Breast epithelium (tissue), 4 donors: ENCODE results near the gene NEK11. TPM values are rescaled to one million over a fixed set of nuclear protein-coding genes. Genes with fewer than 3 reads are reported as not detected.

ENCODE experiments used
- DNase-seq, 2 donors: peaks; one replicate each; pipeline ENCODE4 v3.0.0-alpha.2; 2019; ENCODE audit warnings: low spot score in 2 of 2
- H3K27ac ChIP-seq, 2 donors: fragments of 200-600 bp; sonication (generic) in 1 of 2; one replicate each; pipeline ENCODE4 v1.5.1; 2016 to 2019; ENCODE audit warnings: mild to moderate bottlenecking in 1 of 2
- H3K27me3 ChIP-seq, 2 donors: fragments of 200-600 bp; sonication (generic) in 1 of 2; one replicate each; pipeline versions ENCODE4 v1.5.1 to v1.6.0; 2017 to 2019; ENCODE audit warnings: control low read depth in 1 of 2, mild to moderate bottlenecking in 1 of 2
- H3K36me3 ChIP-seq: fragments of 200-600 bp; one replicate; pipeline ENCODE4 v1.5.1; 2019
- H3K4me1 ChIP-seq, 2 donors: fragments of 200-600 bp; sonication (generic); one replicate each; pipeline ENCODE4 v1.5.1; 2016 to 2019; ENCODE audit warnings: control low read depth in 1 of 2
- H3K4me3 ChIP-seq, 3 donors: fragments of 200-600 bp; sonication (generic); 1 replicate in 2 of 3; 2 replicates in 1 of 3; pipeline ENCODE4 v1.5.1; 2016 to 2019; ENCODE audit warnings: mild to moderate bottlenecking in 3 of 3, moderate library complexity in 2 of 3
- H3K9me3 ChIP-seq, 2 donors: fragments of 200-600 bp; sonication (generic) in 1 of 2; one replicate each; pipeline ENCODE4 v1.5.1; 2016 to 2019; ENCODE audit warnings: control low read depth in 1 of 2
- POLR2A ChIP-seq: fragments of 450-650 bp; IDR thresholded peaks from one replicate; pipeline ENCODE4 v1.6.1; 2016; ENCODE audit warnings: antibody characterized with exemption, mild to moderate bottlenecking, moderate library complexity
- POLR2AphosphoS5 ChIP-seq, 3 donors: sonication (generic); formaldehyde crosslinking; IDR thresholded peaks; one replicate each; pipeline ENCODE4 v1.6.1; 2017; ENCODE audit warnings: antibody characterized with exemption in 3 of 3
- intact Hi-C: fragments of 100-400 bp; cut with DNase I; formaldehyde crosslinking; loops from one replicate; pipeline ENCODE4 v1.15.1; 2023; ENCODE audit warnings: low total_unique reads
- total RNA-seq, 3 donors: library from RNA; depleted of rRNA; stranded (reverse); fragments of >200 nt; gene quantifications; one replicate each; pipeline ENCODE4 v1.1.0, GENCODE V29; 2016
- TF ChIP-seq, protein P1 (sequence below), 3 donors: fragments of 450-650 bp; IDR thresholded peaks; one replicate each; pipeline ENCODE4 v1.5.1; 2016 to 2017; ENCODE audit warnings: antibody characterized with exemption in 3 of 3, mild to moderate bottlenecking in 3 of 3, moderate library complexity in 3 of 3

Gene NEK11
- total RNA-seq, 3 donors from 2014 or later, result 7.4 to 18.3 (median 16.4) TPM

DNA sequence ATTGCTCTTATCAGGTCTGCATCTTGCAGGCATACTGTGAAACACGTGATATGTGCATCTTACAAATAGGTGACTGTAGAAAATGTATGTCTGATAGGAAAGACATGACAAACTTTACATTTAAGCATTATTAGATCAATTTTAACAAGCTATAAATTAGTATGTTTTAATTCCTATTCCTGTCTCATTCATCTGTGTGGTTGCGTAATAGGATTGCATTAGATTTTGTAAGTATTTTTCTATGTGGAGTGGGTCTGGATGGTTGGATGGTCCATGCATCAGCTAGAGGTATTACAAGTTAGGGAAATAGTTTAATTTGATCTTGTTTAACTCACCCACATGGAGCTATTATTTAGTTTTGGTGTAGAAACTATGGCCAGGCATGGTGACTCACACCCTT lies 18.9 kb upstream of the NEK11 start:
- no peak for DNase-seq
- Histone ChIP-seq H3K36me3 (no peaks in the 10 kb centered on the region), H3K9me3 (no peaks in the 10 kb centered on the region), H3K27ac (no peak overlapping the region), H3K4me1 (no peaks in the 10 kb centered on the region), H3K27me3 (no peaks in the 10 kb centered on the region), H3K4me3 (no peak overlapping the region)
- intact Hi-C loops, result no loop called here
- TF ChIP-seq POLR2A (no peak), POLR2AphosphoS5 (IDR thresholded peaks at IDR 0.05) (no peak)
- TF ChIP-seq, protein P1, sequence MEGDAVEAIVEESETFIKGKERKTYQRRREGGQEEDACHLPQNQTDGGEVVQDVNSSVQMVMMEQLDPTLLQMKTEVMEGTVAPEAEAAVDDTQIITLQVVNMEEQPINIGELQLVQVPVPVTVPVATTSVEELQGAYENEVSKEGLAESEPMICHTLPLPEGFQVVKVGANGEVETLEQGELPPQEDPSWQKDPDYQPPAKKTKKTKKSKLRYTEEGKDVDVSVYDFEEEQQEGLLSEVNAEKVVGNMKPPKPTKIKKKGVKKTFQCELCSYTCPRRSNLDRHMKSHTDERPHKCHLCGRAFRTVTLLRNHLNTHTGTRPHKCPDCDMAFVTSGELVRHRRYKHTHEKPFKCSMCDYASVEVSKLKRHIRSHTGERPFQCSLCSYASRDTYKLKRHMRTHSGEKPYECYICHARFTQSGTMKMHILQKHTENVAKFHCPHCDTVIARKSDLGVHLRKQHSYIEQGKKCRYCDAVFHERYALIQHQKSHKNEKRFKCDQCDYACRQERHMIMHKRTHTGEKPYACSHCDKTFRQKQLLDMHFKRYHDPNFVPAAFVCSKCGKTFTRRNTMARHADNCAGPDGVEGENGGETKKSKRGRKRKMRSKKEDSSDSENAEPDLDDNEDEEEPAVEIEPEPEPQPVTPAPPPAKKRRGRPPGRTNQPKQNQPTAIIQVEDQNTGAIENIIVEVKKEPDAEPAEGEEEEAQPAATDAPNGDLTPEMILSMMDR (IDR thresholded peaks at IDR 0.05), result no peak

DNA sequence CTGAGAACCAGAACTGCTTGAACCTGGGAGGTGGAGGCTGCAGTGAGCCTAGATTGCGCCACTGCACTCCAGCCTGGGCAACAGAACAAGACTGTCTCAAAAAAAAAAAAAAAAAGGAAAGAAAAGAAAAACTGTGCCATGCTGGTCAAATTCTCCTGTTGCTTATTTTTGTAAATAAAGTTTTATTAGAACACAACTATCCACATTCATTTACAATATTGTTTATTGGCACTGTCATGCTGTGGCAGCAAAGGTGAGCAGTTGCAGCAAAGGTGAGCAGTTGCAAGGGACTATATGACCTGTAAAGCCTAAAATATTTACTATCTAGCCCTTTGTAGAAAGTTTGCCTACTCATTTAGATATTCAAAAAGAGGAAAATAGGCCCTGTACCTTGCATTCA lies 18.4 kb upstream of the NEK11 start:
- Histone ChIP-seq H3K4me3 (no peak overlapping the region), H3K27ac (no peak overlapping the region), H3K36me3 (no peaks in the 10 kb centered on the region), H3K27me3 (no peaks in the 10 kb centered on the region), H3K4me1 (no peaks in the 10 kb centered on the region), H3K9me3 (no peaks in the 10 kb centered on the region)
- no peak for DNase-seq
- intact Hi-C loops, result no loop called here
- TF ChIP-seq, protein P1 (IDR thresholded peaks at IDR 0.05), result no peak
- TF ChIP-seq POLR2AphosphoS5 (IDR thresholded peaks at IDR 0.05) (no peak), POLR2A (no peak)

DNA sequence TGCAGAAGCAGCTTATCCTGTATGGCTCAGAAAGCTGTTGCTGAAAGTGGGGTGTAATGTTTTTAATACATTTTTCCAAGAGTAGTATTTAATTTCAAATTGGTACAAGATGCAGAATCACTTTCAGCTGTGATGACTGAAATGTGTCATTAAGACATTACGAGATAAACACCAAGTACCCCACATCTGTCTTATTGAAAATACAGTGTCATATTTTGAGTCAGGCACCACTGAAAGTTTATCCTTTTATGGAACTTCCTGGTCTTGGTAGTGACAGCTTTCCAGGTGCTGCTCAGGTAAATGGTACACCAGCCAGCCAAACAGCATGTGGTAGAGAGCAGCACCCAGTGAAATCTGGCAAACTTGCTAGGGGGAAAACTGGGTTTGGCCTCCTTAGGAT lies 17.0 kb upstream of the NEK11 start:
- H3K9me3 ChIP-seq, result no peaks in the 10 kb centered on the region
- intact Hi-C loops, result no loop called here
- no peak overlapping the region for H3K4me3 ChIP-seq
- no peaks in the 10 kb centered on the region for H3K4me1 ChIP-seq
- H3K36me3 ChIP-seq, result no peaks in the 10 kb centered on the region
- H3K27me3 ChIP-seq, result no peaks in the 10 kb centered on the region
- TF ChIP-seq POLR2AphosphoS5 (IDR thresholded peaks at IDR 0.05) (no peak), POLR2A (no peak)
- TF ChIP-seq, protein P1 (IDR thresholded peaks at IDR 0.05), result no peak
- H3K27ac ChIP-seq, result no peak overlapping the region
- no peak for DNase-seq

DNA sequence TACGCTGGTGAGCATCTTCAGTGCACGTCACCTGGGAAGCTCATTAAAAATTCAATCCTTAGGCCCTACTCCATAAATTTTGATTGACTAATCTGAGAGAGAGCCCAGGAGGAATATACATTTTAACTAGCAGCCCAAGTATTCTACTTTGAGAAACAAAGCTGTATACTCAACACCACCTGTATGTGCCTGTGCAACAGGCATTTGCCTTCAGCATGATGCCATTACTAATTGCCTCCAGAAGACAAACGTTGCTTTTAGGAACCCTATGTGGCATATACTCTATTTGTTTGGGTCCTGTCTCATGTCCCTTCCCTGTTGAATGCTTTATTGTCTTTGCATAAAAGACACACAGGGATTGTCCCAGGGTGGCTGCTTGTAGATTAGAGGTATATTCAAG lies 7.7 kb upstream of the NEK11 start:
- intact Hi-C loops, result no loop called here
- Histone ChIP-seq H3K4me1 (peaks cover 0 to 5% of the 10 kb centered on the region in 2 donors), H3K27me3 (no peaks in the 10 kb centered on the region), H3K4me3 (no peak overlapping the region), H3K36me3 (no peaks in the 10 kb centered on the region), H3K27ac (no peak overlapping the region), H3K9me3 (no peaks in the 10 kb centered on the region)
- no peak for DNase-seq
- TF ChIP-seq, protein P1 (IDR thresholded peaks at IDR 0.05), result no peak
- no peak for TF ChIP-seq POLR2AphosphoS5 (IDR thresholded peaks at IDR 0.05)

DNA sequence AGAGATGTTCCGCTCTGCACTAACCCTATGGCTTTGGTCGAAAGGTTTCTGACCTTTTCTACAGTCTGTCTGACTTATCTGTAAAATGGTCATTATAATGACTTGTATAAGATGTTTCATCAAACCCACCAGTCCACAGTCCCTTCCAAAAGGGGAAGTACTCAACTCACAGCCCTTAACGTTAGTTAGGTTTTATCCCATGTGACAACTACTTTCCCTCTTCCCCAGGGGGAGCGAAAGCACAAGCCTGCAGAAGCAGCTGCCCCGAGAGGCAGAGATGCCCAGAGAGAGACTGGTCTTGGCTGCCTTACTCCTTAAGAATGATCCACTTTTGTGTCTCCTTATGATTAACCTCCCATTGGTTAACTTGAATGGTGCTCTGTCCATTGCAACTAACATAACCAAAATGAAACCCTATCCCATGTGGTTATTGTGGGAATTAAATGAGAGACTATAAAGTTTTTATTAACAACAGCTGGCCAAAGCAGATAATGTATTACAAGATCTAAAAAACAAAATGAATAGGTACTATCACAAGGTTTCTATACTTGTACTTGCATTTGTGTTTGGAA lies 6.5 kb upstream of the NEK11 start:
- Histone ChIP-seq H3K4me3 (no peak overlapping the region), H3K36me3 (no peaks in the 10 kb centered on the region), H3K4me1 (peaks cover 0 to 5% of the 10 kb centered on the region in 2 donors), H3K27me3 (no peaks in the 10 kb centered on the region), H3K27ac (no peak overlapping the region), H3K9me3 (no peaks in the 10 kb centered on the region)
- intact Hi-C loops, result no loop called here
- no peak for DNase-seq
- TF ChIP-seq POLR2AphosphoS5 (IDR thresholded peaks at IDR 0.05), result no peak
- TF ChIP-seq, protein P1 (IDR thresholded peaks at IDR 0.05), result no peak
- TF ChIP-seq POLR2A, result no peak
